Anterior cingulate cortex (tissue), 58 donors: ENCODE data around the gene RGS3.
"Not testable (repeated sequence)": the region's sequence is repeated elsewhere in the genome, so short reads cannot be mapped to it uniquely, and the experiment has no call there.

Experiments used
- DNase-seq, 58 donors: peaks; one replicate each; lab custom pipeline; 2025; lab: John Stamatoyannopoulos, UW

The RGS3 gene

GRCh38 chr9:113623851-113624485, 160.4 kb downstream of the RGS3 start:
- no peak for DNase-seq

- peak in 1 of 58 donors; percentile 17 for DNase-seq
Measured at GRCh38 chr9:113624721-113625120, 161.2 kb downstream of the RGS3 start.

- DNase-seq, result no peak
Measured at GRCh38 chr9:113625486-113625885, 162.0 kb downstream of the RGS3 start.

GRCh38 chr9:113626735-113627495, 163.4 kb downstream of the RGS3 start:
- DNase-seq, result peak in 26 of 58 donors; percentile 11 to 62 (median 26)

- DNase-seq, result no peak
Measured at GRCh38 chr9:113628621-113629020, 165.1 kb downstream of the RGS3 start.

GRCh38 chr9:113630386-113631136, 167.0 kb downstream of the RGS3 start:
- no peak for DNase-seq

- DNase-seq, result no peak
Measured at GRCh38 chr9:113631137-113631765, 167.7 kb downstream of the RGS3 start.

- no peak for DNase-seq
Measured at GRCh38 chr9:113631871-113632665, 168.5 kb downstream of the RGS3 start.

GRCh38 chr9:113632776-113633590, 169.5 kb downstream of the RGS3 start:
- DNase-seq, result no peak

GRCh38 chr9:113633782-113634595, 170.5 kb downstream of the RGS3 start:
- DNase-seq, result no peak

- DNase-seq, result no peak
Measured at GRCh38 chr9:113634596-113635515, 171.3 kb downstream of the RGS3 start.

- DNase-seq, result no peak
Measured at GRCh38 chr9:113635586-113635985, 172.1 kb downstream of the RGS3 start.

- DNase-seq, result no peak
Measured at GRCh38 chr9:113636165-113636564, 172.6 kb downstream of the RGS3 start.

- DNase-seq, result no peak
Measured at GRCh38 chr9:113636693-113637092, 173.2 kb downstream of the RGS3 start.

GRCh38 chr9:113638490-113638889, 175.0 kb downstream of the RGS3 start:
- DNase-seq, result no peak

- no peak for DNase-seq
Measured at GRCh38 chr9:113638897-113639296, 175.4 kb downstream of the RGS3 start.

- not testable (repeated sequence) for DNase-seq
Measured at GRCh38 chr9:113639411-113639970, 176.0 kb downstream of the RGS3 start.
